SK-N-SH (cell line): ENCODE measurements around the gene RNF32. TPM values are rescaled to one million over a fixed set of nuclear protein-coding genes. Genes with fewer than 3 reads are reported as not detected.
"Not testable (repeated sequence)": the region's sequence is repeated elsewhere in the genome, so short reads cannot be mapped to it uniquely, and the experiment has no call there.

Experiments used
- CTCF ChIA-PET: fragments of 300-600, 350-600 bp; formaldehyde crosslinking; extraction: SDS; loops from one replicate; lab custom pipeline; 2021; lab: Yijun Ruan, JAX
- POLR2A ChIA-PET: fragments of 350-600 bp; sonication (Branson Sonifier 250); formaldehyde crosslinking; extraction: SDS; loops from one replicate; lab custom pipeline; 2020; ENCODE audit warnings: antibody characterized with exemption, inconsistent platforms; lab: Yijun Ruan, JAX
- DNase-seq: peaks from one replicate; pipeline ENCODE4 v3.0.0; 2012
- H2AFZ ChIP-seq: fragments of 200-600 bp; sonication (generic); 2 replicates; pipeline ENCODE4 v1.8.1; 2016; ENCODE audit warnings: antibody characterized with exemption, mild to moderate bottlenecking, low read depth
- H3F3A ChIP-seq: fragments of 200-600 bp; sonication (generic); replicated peaks from 2 replicates; pipeline ENCODE3; 2016; ENCODE audit warnings: antibody characterized with exemption, mild to moderate bottlenecking; ENCODE audit not compliant: insufficient read depth
- H3K27ac ChIP-seq, 2 experiments: fragments of 200-500 bp in 1 of 2; fragments of 200-600 bp in 1 of 2; sonication (Bioruptor generic) in 1 of 2; sonication (generic), shearing (Covaris generic) in 1 of 2; 2 replicates each; pipeline versions ENCODE4 v1.5.1 to v1.6.1; 2014 to 2016; ENCODE audit warnings: low read depth in 2 of 2, inconsistent platforms in 1 of 2, low read length in 1 of 2, mild to moderate bottlenecking in 1 of 2, mixed read lengths in 1 of 2
- H3K27me3 ChIP-seq: fragments of 200-600 bp; sonication (generic), shearing (Covaris generic); 2 replicates; pipeline ENCODE4 v1.6.1; 2016; ENCODE audit warnings: mixed run types; ENCODE audit not compliant: insufficient read depth
- H3K36me3 ChIP-seq, 2 experiments: fragments of 200-500 bp in 1 of 2; fragments of 200-600 bp in 1 of 2; sonication (Bioruptor generic) in 1 of 2; sonication (generic) in 1 of 2; replicated peaks in 1 of 2; 2 replicates each; pipeline versions ENCODE3 to v1.5.1; 2014 to 2016; ENCODE audit warnings: low read length in 1 of 2, mild to moderate bottlenecking in 1 of 2; ENCODE audit not compliant: insufficient read depth in 2 of 2, control insufficient read depth in 1 of 2
- H3K4me1 ChIP-seq, 2 experiments: fragments of 200-500 bp in 1 of 2; fragments of 200-600 bp in 1 of 2; sonication (Bioruptor generic) in 1 of 2; sonication (generic), shearing (Covaris generic) in 1 of 2; 2 replicates each; pipeline versions ENCODE4 v1.5.1 to v1.6.1; 2014 to 2016; ENCODE audit warnings: low read depth in 1 of 2, low read length in 1 of 2, mixed run types in 1 of 2; ENCODE audit not compliant: insufficient read depth in 2 of 2, control insufficient read depth in 1 of 2
- H3K4me2 ChIP-seq: fragments of 200-600 bp; sonication (generic), shearing (Covaris generic); 2 replicates; pipeline ENCODE4 v1.6.1; 2017; ENCODE audit warnings: mixed run types
- H3K4me3 ChIP-seq, 2 experiments: fragments of 200-500 bp in 1 of 2; fragments of 200-600 bp in 1 of 2; sonication (Bioruptor generic) in 1 of 2; sonication (generic), shearing (Covaris generic) in 1 of 2; 2 replicates each; pipeline versions ENCODE4 v1.5.1 to v1.8.1; 2014 to 2016; ENCODE audit warnings: low read depth in 2 of 2, inconsistent platforms in 1 of 2, low read length in 1 of 2, mild to moderate bottlenecking in 1 of 2, mixed read lengths in 1 of 2, moderate library complexity in 1 of 2
- H3K79me2 ChIP-seq: fragments of 200-600 bp; sonication (generic); 2 replicates; pipeline ENCODE4 v1.8.1; 2017; ENCODE audit warnings: mild to moderate bottlenecking; ENCODE audit not compliant: insufficient read depth
- H3K9ac ChIP-seq: fragments of 200-600 bp; sonication (generic); 2 replicates; pipeline ENCODE4 v1.6.1; 2017; ENCODE audit warnings: mixed run types
- H3K9me2 ChIP-seq: fragments of 200-600 bp; sonication (generic); 2 replicates; pipeline ENCODE4 v1.6.1; 2017; ENCODE audit warnings: mixed run types
- H3K9me3 ChIP-seq: fragments of 200-600 bp; sonication (generic); 2 replicates; pipeline ENCODE4 v1.6.1; 2017; ENCODE audit warnings: mixed run types, mild to moderate bottlenecking, moderate library complexity
- H4K20me1 ChIP-seq: fragments of 200-600 bp; sonication (generic); 2 replicates; pipeline ENCODE4 v1.6.1; 2017; ENCODE audit warnings: mild to moderate bottlenecking, mixed run types; ENCODE audit not compliant: insufficient read depth
- FOSL2 ChIP-seq: IDR thresholded peaks from 2 replicates; pipeline ENCODE4 v1.4.0; 2012; ENCODE audit warnings: low read depth, mild to moderate bottlenecking, moderate library complexity, borderline replicate concordance
- GABPA ChIP-seq: IDR thresholded peaks from 2 replicates; pipeline ENCODE4 v1.4.0; 2012; ENCODE audit warnings: low read depth, mild to moderate bottlenecking
- GATA2 ChIP-seq: sonication (generic); formaldehyde crosslinking; IDR thresholded peaks from 2 replicates; pipeline ENCODE4 v1.5.0; 2020; ENCODE audit warnings: mild to moderate bottlenecking, missing genetic modification reagents
- IRF3 ChIP-seq: fragments of 150-350 bp; IDR thresholded peaks from 2 replicates; pipeline ENCODE4 v1.6.1; 2016; ENCODE audit warnings: mild to moderate bottlenecking, low read depth, low read length
- MXI1 ChIP-seq: IDR thresholded peaks from 2 replicates; pipeline ENCODE4 v1.6.1; 2012; ENCODE audit warnings: mild to moderate bottlenecking, low read depth, low read length, improper control_type of control experiment
- RCOR1 ChIP-seq: fragments of 150-350 bp; IDR thresholded peaks from 2 replicates; pipeline ENCODE4 v1.6.1; 2017; ENCODE audit warnings: antibody characterized with exemption, low read length
- SMC3 ChIP-seq: IDR thresholded peaks from 2 replicates; pipeline ENCODE4 v1.6.1; 2012; ENCODE audit warnings: low read depth, low read length, improper control_type of control experiment
- USF1 ChIP-seq: IDR thresholded peaks from 2 replicates; pipeline ENCODE4 v1.4.0; 2012; ENCODE audit warnings: low read depth, borderline replicate concordance
- ZBTB33 ChIP-seq: IDR thresholded peaks from 2 replicates; pipeline ENCODE4 v1.4.0; 2012; ENCODE audit warnings: low read depth, borderline replicate concordance
- WGBS: methylation state at CpG from one replicate; pipeline ENCODE4 v1.1.6; 2017; ENCODE audit warnings: low lambda C conversion rate; 5-methylcytosine and 5-hydroxymethylcytosine counted together
- polyA plus RNA-seq, 3 experiments: library from polyadenylated mRNA; depleted of rRNA; stranded (reverse); fragments of >200 nt; gene quantifications; 2 replicates each; pipeline ENCODE4 v1.2.3, GENCODE V29; 2012

RNF32 gene
- polyA plus RNA-seq, 1 of the 3 experiments (the other 2 are of a cell fraction) = 2.3 TPM

GRCh38 chr7:156618780-156619367, 21.7 kb upstream of the RNF32 start:
- no peaks in the 10 kb centered on the region for H3F3A ChIP-seq
- H3K4me3 ChIP-seq = no peak overlapping the region
- H4K20me1 ChIP-seq = no peaks in the 10 kb centered on the region
- H3K27me3 ChIP-seq = peaks cover 15% of the 10 kb centered on the region; the same call in 1 of the 2 replicates
- no peak overlapping the region for H3K4me2 ChIP-seq
- DNase-seq = no peak
- CTCF ChIA-PET = interaction anchor here (0.8 to 1.4 kb wide), 3 partner anchors 11 to 170 kb away, joined by 3 read pairs; no protein-coding TSS in a partner anchor
- no peaks in the 10 kb centered on the region for H3K9me2 ChIP-seq
- H3K9ac ChIP-seq = no peak overlapping the region
- no peaks in the 10 kb centered on the region for H3K9me3 ChIP-seq
- no peak for TF ChIP-seq GATA2 (CRISPR knock-in tag)
- TF ChIP-seq MXI1 = no peak
- TF ChIP-seq GABPA = no peak
- TF ChIP-seq RCOR1 = no peak
- no peak for TF ChIP-seq SMC3
- no peak for TF ChIP-seq FOSL2
- TF ChIP-seq ZBTB33 = no peak
- POLR2A ChIA-PET = no interaction called here
- no peak overlapping the region for H3K27ac ChIP-seq
- 73% methylated on average over 11 of the region's 14 CpGs for WGBS
- H3K79me2 ChIP-seq = no peaks in the 10 kb centered on the region
- no peak overlapping the region for H2AFZ ChIP-seq
- peaks cover 0 to 2% of the 10 kb centered on the region in 2 experiments; a peak in 1 of 4 replicates for H3K4me1 ChIP-seq
- no peaks in the 10 kb centered on the region for H3K36me3 ChIP-seq

- DNase-seq, H3K4me1 ChIP-seq, H3K9ac ChIP-seq, H3K9me2 ChIP-seq, H3F3A ChIP-seq, H3K79me2 ChIP-seq, H3K4me3 ChIP-seq, H3K27ac ChIP-seq, H3K4me2 ChIP-seq, H3K36me3 ChIP-seq, H4K20me1 ChIP-seq, POLR2A ChIA-PET, H2AFZ ChIP-seq, H3K9me3 ChIP-seq: not testable (repeated sequence)
- H3K27me3 ChIP-seq = peaks cover 15% of the 10 kb centered on the region; the same call in 1 of the 2 replicates
- 60% methylated on average over 13 of the region's 13 CpGs for WGBS
- CTCF ChIA-PET = interaction anchor here (1.1 to 1.4 kb wide), 2 partner anchors 11 to 170 kb away, joined by 3 read pairs; no protein-coding TSS in a partner anchor
These were observed 20.9 kb upstream of the RNF32 start for GRCh38 chr7:156619488-156620290.

- 47% methylated on average over 3 of the region's 3 CpGs for WGBS
- no peak overlapping the region for H3K4me2 ChIP-seq
- no peaks in the 10 kb centered on the region for H3K36me3 ChIP-seq
- no peaks in the 10 kb centered on the region for H3F3A ChIP-seq
- ChIA-PET POLR2A (no interaction called here), CTCF (no interaction called here)
- DNase-seq = no peak
- no peaks in the 10 kb centered on the region for H4K20me1 ChIP-seq
- TF ChIP-seq USF1 = no peak
- TF ChIP-seq MXI1 = no peak
- TF ChIP-seq IRF3 = no peak
- no peak overlapping the region for H3K27ac ChIP-seq
- peaks cover 0 to 2% of the 10 kb centered on the region in 2 experiments; a peak in 1 of 4 replicates for H3K4me1 ChIP-seq
- H3K9me3 ChIP-seq = no peaks in the 10 kb centered on the region
- H2AFZ ChIP-seq = no peak overlapping the region
- peaks cover 15% of the 10 kb centered on the region; the same call in 1 of the 2 replicates for H3K27me3 ChIP-seq
- H3K79me2 ChIP-seq = no peaks in the 10 kb centered on the region
- H3K9me2 ChIP-seq = no peaks in the 10 kb centered on the region
- H3K9ac ChIP-seq = no peak overlapping the region
- no peak overlapping the region for H3K4me3 ChIP-seq
These were observed 20.3 kb upstream of the RNF32 start for GRCh38 chr7:156620291-156620675.
